ENCODE results near the gene TGFBR1.

- TF ChIP-seq, protein P1, sequence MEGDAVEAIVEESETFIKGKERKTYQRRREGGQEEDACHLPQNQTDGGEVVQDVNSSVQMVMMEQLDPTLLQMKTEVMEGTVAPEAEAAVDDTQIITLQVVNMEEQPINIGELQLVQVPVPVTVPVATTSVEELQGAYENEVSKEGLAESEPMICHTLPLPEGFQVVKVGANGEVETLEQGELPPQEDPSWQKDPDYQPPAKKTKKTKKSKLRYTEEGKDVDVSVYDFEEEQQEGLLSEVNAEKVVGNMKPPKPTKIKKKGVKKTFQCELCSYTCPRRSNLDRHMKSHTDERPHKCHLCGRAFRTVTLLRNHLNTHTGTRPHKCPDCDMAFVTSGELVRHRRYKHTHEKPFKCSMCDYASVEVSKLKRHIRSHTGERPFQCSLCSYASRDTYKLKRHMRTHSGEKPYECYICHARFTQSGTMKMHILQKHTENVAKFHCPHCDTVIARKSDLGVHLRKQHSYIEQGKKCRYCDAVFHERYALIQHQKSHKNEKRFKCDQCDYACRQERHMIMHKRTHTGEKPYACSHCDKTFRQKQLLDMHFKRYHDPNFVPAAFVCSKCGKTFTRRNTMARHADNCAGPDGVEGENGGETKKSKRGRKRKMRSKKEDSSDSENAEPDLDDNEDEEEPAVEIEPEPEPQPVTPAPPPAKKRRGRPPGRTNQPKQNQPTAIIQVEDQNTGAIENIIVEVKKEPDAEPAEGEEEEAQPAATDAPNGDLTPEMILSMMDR (IDR thresholded peaks at IDR 0.05), result no peak
- TF ChIP-seq POLR2A (IDR thresholded peaks at IDR 0.05), result no peak
These were observed 41.7 kb downstream of the TGFBR1 start for GRCh38 chr9:99146574-99146973.
